Measurements from ENCODE around the gene VASH1. TPM values are rescaled to one million over a fixed set of nuclear protein-coding genes. Genes with fewer than 3 reads are reported as not detected.

VASH1 gene
- 4.6 and 7.8 TPM in 2 replicates for total RNA-seq

GRCh38 chr14:76761136-76761959 lies at the start of gene VASH1:
TSS of gene VASH1 (plus strand) at chr14:76761468. CDS start at chr14:76762822, 1,354 bp downstream.

GRCh38 chr14:76812422-76813383 lies 51.4 kb downstream of the VASH1 start, which contains the start of gene ANGEL1:
TSS of gene ANGEL1 (minus strand) at chr14:76812882. CDS start at chr14:76812827, 55 bp downstream.

GRCh38 chr14:76826122-76826521 lies 64.9 kb downstream of the VASH1 start, which contains the start of gene LRRC74A:
TSS of gene LRRC74A (plus strand) at chr14:76826408. CDS start at chr14:76826698, 290 bp downstream.

Other genes starting within 250 kb of the VASH1 start
- 4.8 and 5.0 TPM in 2 replicates for gene ANGEL1, start 51.4 kb downstream of the VASH1 start, total RNA-seq
- not detected in 2 replicates for gene LRRC74A, start 64.9 kb downstream of the VASH1 start, total RNA-seq

Data from aortic smooth muscle cell (primary cell).